B cell (primary cell): ENCODE measurements around the gene CCDC152. TPM values are rescaled to one million over a fixed set of nuclear protein-coding genes. Genes with fewer than 3 reads are reported as not detected.

Source experiments
- ATAC-seq: fragments of 200-7000 bp; cut with Tn5 transposase; one replicate; pipeline ENCODE4 v1.10.0; 2021; ENCODE audit warnings: low read depth, mild to moderate bottlenecking, moderate number of reproducible peaks, moderate library complexity
- CTCF ChIA-PET: fragments of 350-600 bp; sonication (Branson Sonifier 250); formaldehyde crosslinking; loops from one replicate; lab custom pipeline; 2021; ENCODE audit warnings: antibody characterized with exemption, inconsistent platforms; lab: Charles Lee
- POLR2A ChIA-PET: fragments of 350-600 bp; sonication (Branson Sonifier 250); formaldehyde crosslinking; loops from one replicate; lab custom pipeline; 2021; ENCODE audit warnings: antibody characterized with exemption; lab: Charles Lee
- DNase-seq: peaks from one replicate; pipeline ENCODE4 v3.0.0; 2013
- H2AFZ ChIP-seq: 2 replicates; pipeline ENCODE4 v1.6.1; 2012; ENCODE audit warnings: mild to moderate bottlenecking, low read depth, low read length; ENCODE audit not compliant: insufficient read depth, poor library complexity, severe bottlenecking
- H3K27ac ChIP-seq, 2 donors: 1 replicate in 1 of 2; 2 replicates in 1 of 2; pipeline ENCODE4 v1.5.1; 2012 to 2013; ENCODE audit warnings: low read length in 2 of 2, mild to moderate bottlenecking in 2 of 2, moderate library complexity in 1 of 2
- H3K27me3 ChIP-seq, 4 experiments: fragments of 200-600 bp in 1 of 4; sonication (generic) in 1 of 4; replicated peaks in 1 of 4; 1 replicate in 2 of 4; 2 replicates in 2 of 4; pipeline versions ENCODE4 v1.6.1 to v1.7.0; 2013 to 2016; ENCODE audit warnings: low read length in 3 of 4, mild to moderate bottlenecking in 2 of 4, mixed read lengths in 1 of 4, moderate library complexity in 1 of 4; ENCODE audit not compliant: insufficient read depth in 4 of 4, control insufficient read depth in 3 of 4; ENCODE audit errors: control extremely low read depth in 1 of 4
- H3K36me3 ChIP-seq, 2 experiments: replicated peaks in 1 of 2; 1 replicate in 1 of 2; 2 replicates in 1 of 2; pipeline versions ENCODE4 v1.6.1 to v1.7.1; 2013; ENCODE audit warnings: low read length in 1 of 2; ENCODE audit not compliant: insufficient read depth in 2 of 2, control insufficient read depth in 1 of 2; ENCODE audit errors: control extremely low read depth in 1 of 2, extremely low read depth in 1 of 2
- H3K4me1 ChIP-seq, 2 donors: fragments of 200-600 bp in 1 of 2; sonication (generic) in 1 of 2; 1 replicate in 1 of 2; 2 replicates in 1 of 2; pipeline versions ENCODE4 v1.5.1 to v1.6.1; 2013 to 2017; ENCODE audit warnings: low read length in 2 of 2; ENCODE audit not compliant: control insufficient read depth in 2 of 2, insufficient read depth in 2 of 2
- H3K4me2 ChIP-seq: replicated peaks from 2 replicates; pipeline ENCODE3; 2012; ENCODE audit warnings: mild to moderate bottlenecking, low read depth, low read length; ENCODE audit not compliant: poor library complexity, severe bottlenecking
- H3K4me3 ChIP-seq, 5 experiments: fragments of 200-600 bp in 1 of 5; sonication (generic) in 1 of 5; 1 replicate in 3 of 5; 2 replicates in 2 of 5; pipeline versions ENCODE4 v1.5.1 to v1.7.0; 2011 to 2016; ENCODE audit warnings: low read length in 4 of 5, mild to moderate bottlenecking in 4 of 5, low read depth in 2 of 5, control low read depth in 1 of 5, moderate library complexity in 1 of 5; ENCODE audit not compliant: insufficient read depth in 1 of 5; ENCODE audit errors: control extremely low read depth in 1 of 5, extremely low read depth in 1 of 5
- H3K79me2 ChIP-seq: fragments of 200-600 bp; sonication (generic); one replicate; pipeline ENCODE4 v1.6.0; 2016; ENCODE audit warnings: low read length; ENCODE audit not compliant: control insufficient read depth, insufficient read depth
- H3K9ac ChIP-seq: fragments of 200-600 bp; sonication (generic); 2 replicates; pipeline ENCODE4 v1.6.1; 2017; ENCODE audit warnings: mild to moderate bottlenecking, low read length, moderate library complexity
- H3K9me3 ChIP-seq, 3 donors: one replicate each; pipeline versions ENCODE4 v1.6.1 to v1.7.1; 2013; ENCODE audit warnings: low read length in 2 of 3; ENCODE audit not compliant: control insufficient read depth in 2 of 3, insufficient read depth in 1 of 3; ENCODE audit errors: control extremely low read depth in 1 of 3
- H4K20me1 ChIP-seq: 2 replicates; pipeline ENCODE4 v1.6.0; 2012; ENCODE audit warnings: mild to moderate bottlenecking, low read length; ENCODE audit not compliant: insufficient read depth, control insufficient read depth, poor library complexity, severe bottlenecking
- H3K27ac Mint-ChIP-seq: one replicate; pipeline ENCODE4 v1.8.0; 2021; ENCODE audit warnings: mixed read lengths
- H3K27me3 Mint-ChIP-seq: one replicate; pipeline ENCODE4 v1.8.0; 2021; ENCODE audit warnings: mixed read lengths
- H3K4me1 Mint-ChIP-seq: one replicate; pipeline ENCODE4 v1.8.0; 2021; ENCODE audit warnings: mixed read lengths
- H3K4me3 Mint-ChIP-seq: one replicate; pipeline ENCODE4 v1.8.0; 2021; ENCODE audit warnings: mixed read lengths
- H3K9me3 Mint-ChIP-seq: one replicate; pipeline ENCODE4 v1.8.0; 2022; ENCODE audit warnings: mixed read lengths; ENCODE audit not compliant: insufficient read depth
- EZH2 ChIP-seq: IDR thresholded peaks from 2 replicates; pipeline ENCODE4 v1.6.1; 2012; ENCODE audit warnings: borderline replicate concordance, low read depth, mild to moderate bottlenecking, moderate library complexity, low read length; ENCODE audit not compliant: insufficient read depth, poor library complexity, severe bottlenecking
- WGBS: methylation state at CpG from one replicate; pipeline ENCODE4 v1.1.5; 2013; ENCODE audit warnings: missing lambda C conversion rate; ENCODE audit not compliant: insufficient coverage; 5-methylcytosine and 5-hydroxymethylcytosine counted together
- intact Hi-C: fragments of 100-400 bp; cut with micrococcal nuclease; formaldehyde crosslinking; loops from one replicate; pipeline ENCODE4 v1.10.0; 2022
- polyA plus RNA-seq: library from polyadenylated mRNA; depleted of rRNA; stranded (reverse); fragments of >200 nt; gene quantifications from 2 replicates; pipeline ENCODE4 v1.2.3, GENCODE V29; 2012
- total RNA-seq, 2 donors: library from RNA; stranded (reverse); fragments of 120-200 nt in 1 of 2; gene quantifications; 1 replicate in 1 of 2; 2 replicates in 1 of 2; pipeline versions ENCODE4 v1.2.3 to v1.2.4, GENCODE V29; 2013 to 2022
- TF ChIP-seq, protein P1 (sequence below): fragments of 200-600 bp; IDR thresholded peaks from one replicate; pipeline ENCODE4 v1.8.0; 2022; ENCODE audit warnings: antibody characterized with exemption, mild to moderate bottlenecking

Gene CCDC152
- total and polyA plus RNA-seq, 2 donors (not counting 1 experiment from before 2014, with no cell fraction given): 1.0 to 4.8 TPM

DNA sequence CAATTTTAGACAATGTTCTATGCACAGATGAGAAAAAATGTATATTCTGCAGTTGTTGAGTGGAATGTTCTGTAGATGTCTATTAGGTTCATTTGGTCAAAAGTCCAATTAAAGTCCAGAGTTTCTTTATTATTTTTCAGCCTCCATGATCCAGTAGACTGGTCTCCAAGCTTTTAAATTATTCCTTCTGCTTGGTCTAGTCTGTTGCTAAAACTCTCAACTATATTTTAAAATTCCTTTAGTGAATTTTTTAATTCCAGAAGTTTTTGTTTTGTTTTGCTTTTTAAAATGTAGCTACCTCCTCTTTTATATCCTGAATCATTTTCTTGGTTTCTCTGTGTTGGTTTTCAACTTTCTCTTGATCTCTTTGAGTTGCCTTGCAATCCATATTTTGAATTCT, 30.5 kb downstream of the CCDC152 start:
- no peaks in the 10 kb centered on the region for H3K27me3 ChIP-seq
- Mint-ChIP-seq H3K4me1 (no peaks in the 10 kb centered on the region), H3K9me3 (peaks cover 18% of the 10 kb centered on the region), H3K27ac (no peak overlapping the region), H3K27me3 (no peaks in the 10 kb centered on the region), H3K4me3 (no peak overlapping the region)
- no peak overlapping the region for H3K4me2 ChIP-seq
- no peak overlapping the region for H3K27ac ChIP-seq
- H3K9ac ChIP-seq: no peak overlapping the region
- intact Hi-C loops: no loop called here
- H4K20me1 ChIP-seq: no peaks in the 10 kb centered on the region
- no peaks in the 10 kb centered on the region for H3K4me1 ChIP-seq
- ChIA-PET CTCF (no interaction called here), POLR2A (no interaction called here)
- H3K4me3 ChIP-seq: no peak overlapping the region
- no peak overlapping the region for H2AFZ ChIP-seq
- no peaks in the 10 kb centered on the region for H3K79me2 ChIP-seq
- DNase-seq: no peak
- no peak for ATAC-seq
- H3K9me3 ChIP-seq: peaks cover 2 to 28% (median 11%) of the 10 kb centered on the region in 3 donors
- TF ChIP-seq, protein P1, sequence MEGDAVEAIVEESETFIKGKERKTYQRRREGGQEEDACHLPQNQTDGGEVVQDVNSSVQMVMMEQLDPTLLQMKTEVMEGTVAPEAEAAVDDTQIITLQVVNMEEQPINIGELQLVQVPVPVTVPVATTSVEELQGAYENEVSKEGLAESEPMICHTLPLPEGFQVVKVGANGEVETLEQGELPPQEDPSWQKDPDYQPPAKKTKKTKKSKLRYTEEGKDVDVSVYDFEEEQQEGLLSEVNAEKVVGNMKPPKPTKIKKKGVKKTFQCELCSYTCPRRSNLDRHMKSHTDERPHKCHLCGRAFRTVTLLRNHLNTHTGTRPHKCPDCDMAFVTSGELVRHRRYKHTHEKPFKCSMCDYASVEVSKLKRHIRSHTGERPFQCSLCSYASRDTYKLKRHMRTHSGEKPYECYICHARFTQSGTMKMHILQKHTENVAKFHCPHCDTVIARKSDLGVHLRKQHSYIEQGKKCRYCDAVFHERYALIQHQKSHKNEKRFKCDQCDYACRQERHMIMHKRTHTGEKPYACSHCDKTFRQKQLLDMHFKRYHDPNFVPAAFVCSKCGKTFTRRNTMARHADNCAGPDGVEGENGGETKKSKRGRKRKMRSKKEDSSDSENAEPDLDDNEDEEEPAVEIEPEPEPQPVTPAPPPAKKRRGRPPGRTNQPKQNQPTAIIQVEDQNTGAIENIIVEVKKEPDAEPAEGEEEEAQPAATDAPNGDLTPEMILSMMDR: no peak
- TF ChIP-seq EZH2: no peak
- H3K36me3 ChIP-seq: no peaks in the 10 kb centered on the region

DNA sequence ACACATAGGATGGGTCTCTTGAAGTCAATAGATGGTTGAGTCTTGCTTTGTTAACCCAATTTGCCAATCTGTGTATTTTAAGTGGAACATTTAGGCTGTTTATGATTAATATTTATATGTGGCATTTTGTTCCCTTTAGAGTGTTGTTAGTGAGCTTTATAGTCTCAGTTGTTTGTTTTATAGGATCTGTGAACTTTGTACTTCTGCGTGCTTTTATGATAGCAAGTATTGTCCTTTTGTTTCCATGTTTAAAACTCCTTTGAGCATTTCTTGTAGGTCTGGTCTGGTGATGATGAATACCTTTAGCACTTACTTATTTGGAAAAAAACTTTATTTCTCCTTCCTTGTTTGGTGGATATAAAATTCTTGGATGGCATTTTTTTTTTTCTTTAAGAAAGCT, 31.2 kb downstream of the CCDC152 start:
- Histone ChIP-seq H3K9me3 (peaks cover 2 to 28% (median 11%) of the 10 kb centered on the region in 3 donors), H3K4me3 (no peak overlapping the region), H3K4me1 (no peaks in the 10 kb centered on the region), H2AFZ (no peak overlapping the region), H3K79me2 (no peaks in the 10 kb centered on the region), H4K20me1 (no peaks in the 10 kb centered on the region), H3K9ac (no peak overlapping the region), H3K36me3 (no peaks in the 10 kb centered on the region), H3K27ac (no peak overlapping the region), H3K27me3 (no peaks in the 10 kb centered on the region), H3K4me2 (no peak overlapping the region)
- DNase-seq (no peak), ATAC-seq (no peak)
- no CpG with 5 or more reads among the region's 1 CpG for WGBS
- peaks cover 18% of the 10 kb centered on the region for H3K9me3 Mint-ChIP-seq
- H3K27me3 Mint-ChIP-seq: no peaks in the 10 kb centered on the region
- ChIA-PET POLR2A (no interaction called here), CTCF (no interaction called here)
- no peak overlapping the region for H3K27ac Mint-ChIP-seq
- H3K4me1 Mint-ChIP-seq: no peaks in the 10 kb centered on the region
- intact Hi-C loops: no loop called here
- H3K4me3 Mint-ChIP-seq: no peak overlapping the region
- TF ChIP-seq, protein P1: no peak
- no peak for TF ChIP-seq EZH2
